ENCODE results near the gene GAGE13. TPM values are rescaled to one million over a fixed set of nuclear protein-coding genes. Genes with fewer than 3 reads are reported as not detected.
"Not testable (repeated sequence)": the region's sequence is repeated elsewhere in the genome, so short reads cannot be mapped to it uniquely, and the experiment has no call there.

Gene GAGE13
- total RNA-seq, 6 experiments from 2014 or later: not detected

- Histone ChIP-seq H3K4me3 (no peak overlapping the region), H3K27me3 (no peaks in the 10 kb centered on the region), H3K9me3 (no peaks in the 10 kb centered on the region), H3K27ac (no peak overlapping the region), H3K36me3 (no peaks in the 10 kb centered on the region), H3K4me1 (no peaks in the 10 kb centered on the region)
- intact Hi-C loops (cut with DNase I): no loop called here
- no peak for TF ChIP-seq CTCF (IDR thresholded peaks at IDR 0.05)
- DNase-seq: no peak
- WGBS (ENCODE audit: insufficient coverage, low coverage, low lambda C conversion rate, missing lambda C conversion rate): 72% methylated on average over 15 of the region's 18 CpGs
- ATAC-seq: no peak
These were observed 21.0 kb upstream of the GAGE13 start for GRCh38 chrX:49310371-49310770.

- Histone ChIP-seq H3K36me3 (no peaks in the 10 kb centered on the region), H3K4me1 (no peaks in the 10 kb centered on the region), H3K27me3 (no peaks in the 10 kb centered on the region), H3K27ac (no peak overlapping the region), H3K4me3 (no peak overlapping the region), H3K9me3 (no peaks in the 10 kb centered on the region)
- WGBS (ENCODE audit: insufficient coverage, low coverage, low lambda C conversion rate, missing lambda C conversion rate): 27% methylated on average over 2 of the region's 2 CpGs
- DNase-seq (no peak), ATAC-seq (no peak)
- TF ChIP-seq CTCF (IDR thresholded peaks at IDR 0.05) (no peak), POLR2A (IDR thresholded peaks at IDR 0.05) (no peak)
- intact Hi-C loops (cut with DNase I): no loop called here
These were observed 19.2 kb upstream of the GAGE13 start for GRCh38 chrX:49312176-49312575.

- TF ChIP-seq CTCF (IDR thresholded peaks at IDR 0.05) (no peak), POLR2A (IDR thresholded peaks at IDR 0.05) (no peak)
- DNase-seq: no peak
These were observed 15.3 kb upstream of the GAGE13 start for GRCh38 chrX:49316085-49316484.

GRCh38 chrX:49321737-49322136 is 9.6 kb upstream of the GAGE13 start, which contains the start of gene GAGE12J:
Gene GAGE12J (plus strand): TSS chrX:49322037. CDS start chrX:49323194, 1,157 bp downstream.
- H3K36me3 ChIP-seq; H3K4me3 ChIP-seq; H3K4me1 ChIP-seq; H3K27ac ChIP-seq; ATAC-seq; intact Hi-C loops (cut with DNase I); DNase-seq; H3K9me3 ChIP-seq; H3K27me3 ChIP-seq: not testable (repeated sequence)
- no CpG with 5 or more reads among the region's 16 CpGs for WGBS (ENCODE audit: insufficient coverage, low coverage, low lambda C conversion rate, missing lambda C conversion rate)

More at GRCh38 chrX:49316085-49316484, 15.3 kb upstream of the GAGE13 start:
- intact Hi-C loops (cut with DNase I): no loop called here
- H3K9me3 ChIP-seq: no peaks in the 10 kb centered on the region
- H3K4me3 ChIP-seq: no peak overlapping the region
- no peaks in the 10 kb centered on the region for H3K27me3 ChIP-seq
- H3K36me3 ChIP-seq: no peaks in the 10 kb centered on the region
- H3K4me1 ChIP-seq: no peaks in the 10 kb centered on the region
- ATAC-seq: no peak
- no peak overlapping the region for H3K27ac ChIP-seq
- 66% methylated on average over 4 of the region's 4 CpGs for WGBS (ENCODE audit: insufficient coverage, low coverage, low lambda C conversion rate, missing lambda C conversion rate)

- H3K9me3 ChIP-seq; H3K36me3 ChIP-seq; H3K4me3 ChIP-seq; intact Hi-C loops (cut with DNase I); H3K4me1 ChIP-seq; H3K27me3 ChIP-seq; ATAC-seq; H3K27ac ChIP-seq; DNase-seq: not testable (repeated sequence)
- WGBS (ENCODE audit: insufficient coverage, low coverage, low lambda C conversion rate, missing lambda C conversion rate): no CpG with 5 or more reads among the region's 27 CpGs
These were observed 9.1 kb upstream of the GAGE13 start for GRCh38 chrX:49322266-49322665.

- H3K4me3 ChIP-seq; intact Hi-C loops (cut with DNase I); H3K27ac ChIP-seq; H3K4me1 ChIP-seq; H3K9me3 ChIP-seq; DNase-seq; H3K36me3 ChIP-seq; ATAC-seq; H3K27me3 ChIP-seq: not testable (repeated sequence)
- 38% methylated on average over 4 of the region's 7 CpGs for WGBS (ENCODE audit: insufficient coverage, low coverage, low lambda C conversion rate, missing lambda C conversion rate)
These were observed 7.6 kb upstream of the GAGE13 start for GRCh38 chrX:49323735-49324134.

- ATAC-seq; H3K36me3 ChIP-seq; H3K4me1 ChIP-seq; H3K4me3 ChIP-seq; DNase-seq; intact Hi-C loops (cut with DNase I); H3K27ac ChIP-seq; H3K9me3 ChIP-seq; H3K27me3 ChIP-seq: not testable (repeated sequence)
- 66% methylated on average over 5 of the region's 11 CpGs for WGBS (ENCODE audit: insufficient coverage, low coverage, low lambda C conversion rate, missing lambda C conversion rate)
These were observed 961 bp upstream of the GAGE13 start for GRCh38 chrX:49330421-49330820.

- H3K4me1 ChIP-seq; H3K27ac ChIP-seq; ATAC-seq; H3K36me3 ChIP-seq; H3K27me3 ChIP-seq; H3K4me3 ChIP-seq; intact Hi-C loops (cut with DNase I); H3K9me3 ChIP-seq: not testable (repeated sequence)
- DNase-seq: peak in 2 of 3 donors; percentile 51 to 66
- no CpG with 5 or more reads among the region's 26 CpGs for WGBS (ENCODE audit: insufficient coverage, low coverage, low lambda C conversion rate, missing lambda C conversion rate)
These were observed 459 bp downstream of the GAGE13 start for GRCh38 chrX:49331841-49332240.

GRCh38 chrX:49341449-49341848 is 10.1 kb downstream of the GAGE13 start:
- H3K4me1 ChIP-seq; H3K27ac ChIP-seq; ATAC-seq; intact Hi-C loops (cut with DNase I); H3K27me3 ChIP-seq; H3K36me3 ChIP-seq; H3K4me3 ChIP-seq; H3K9me3 ChIP-seq: not testable (repeated sequence)
- peak in 1 of 3 donors; percentile 42 for DNase-seq
- 84% methylated on average over 18 of the region's 24 CpGs for WGBS (ENCODE audit: insufficient coverage, low coverage, low lambda C conversion rate, missing lambda C conversion rate)
